Stimulated activated CD8-positive, alpha-beta memory T cell treated with anti-CD3 and anti-CD28 coated beads, Interleukin-15, amount 100 ng/mL, for 48 hours (primary cell): ENCODE results near the gene AKR7A2.

ENCODE experiments used
- DNase-seq, 2 donors: peaks; one replicate each; pipeline ENCODE4 v3.0.0-alpha.2; 2020; ENCODE audit warnings: low read depth in 2 of 2

Gene AKR7A2

GRCh38 chr1:19325958-19326747 lies 14.2 kb upstream of the AKR7A2 start:
- DNase-seq = no peak

DNA sequence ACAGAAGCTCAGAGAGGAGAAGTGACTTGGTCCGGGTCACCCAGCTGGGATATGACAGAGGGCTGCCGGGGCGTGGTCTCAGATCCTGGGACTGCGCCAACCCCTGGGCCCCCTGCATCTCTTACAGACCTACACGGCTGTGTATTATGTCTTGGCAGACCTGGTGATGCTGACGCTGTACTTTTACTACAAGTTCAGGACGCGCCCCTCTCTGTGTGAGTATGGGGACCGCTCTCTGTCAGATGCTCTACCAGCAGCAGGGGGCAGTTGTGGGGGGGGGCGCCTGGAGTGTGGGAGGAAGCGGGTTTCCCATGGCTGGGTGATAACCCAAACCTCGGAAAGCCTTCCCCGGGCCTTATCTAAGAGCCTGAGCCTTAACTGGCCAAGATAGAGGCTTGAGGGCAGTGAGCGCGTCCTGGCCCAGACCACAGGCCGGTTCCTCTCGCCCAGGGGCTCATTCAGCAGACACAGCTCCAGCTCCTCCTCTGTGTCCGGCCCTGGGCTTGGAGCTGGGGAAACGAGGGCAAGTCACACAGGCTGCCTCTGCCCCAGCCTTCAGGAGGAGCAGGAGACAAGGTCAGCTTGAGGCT lies 13.5 kb upstream of the AKR7A2 start:
- DNase-seq = no peak

- DNase-seq = no peak
Observed at GRCh38 chr1:19324665-19324990, 12.7 kb upstream of the AKR7A2 start.

GRCh38 chr1:19323987-19324664 lies 12.2 kb upstream of the AKR7A2 start:
- DNase-seq = no peak

DNA sequence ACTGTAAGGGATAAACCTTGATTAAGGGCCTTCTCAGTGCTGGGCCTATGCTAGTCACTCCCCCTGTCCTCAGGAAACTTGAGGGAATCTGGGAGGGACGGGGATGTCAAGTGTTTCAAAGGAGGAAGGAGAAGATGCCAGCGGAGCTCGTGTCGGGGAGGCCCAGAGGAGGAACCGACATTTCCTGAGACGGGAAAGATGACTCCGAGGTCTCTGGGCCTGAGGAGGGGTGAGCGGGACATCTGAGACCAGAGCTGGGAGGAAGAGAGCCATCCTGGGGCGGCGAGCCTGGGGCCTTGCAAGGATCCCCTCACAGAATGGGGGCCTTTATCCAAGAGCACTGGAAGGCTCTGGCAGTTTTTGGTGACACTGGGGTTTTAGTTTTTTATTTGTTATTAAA lies 10.5 kb upstream of the AKR7A2 start:
- no peak for DNase-seq

GRCh38 chr1:19321071-19321470 lies 9.1 kb upstream of the AKR7A2 start:
- DNase-seq = no peak

GRCh38 chr1:19319196-19319595 lies 7.3 kb upstream of the AKR7A2 start:
- no peak for DNase-seq

- DNase-seq = no peak
Observed at GRCh38 chr1:19317126-19317910, 5.4 kb upstream of the AKR7A2 start.

- DNase-seq = no peak
Observed at GRCh38 chr1:19315378-19316198, 3.6 kb upstream of the AKR7A2 start.

- DNase-seq = no peak
Observed at GRCh38 chr1:19313961-19314882, 2.3 kb upstream of the AKR7A2 start.

GRCh38 chr1:19313636-19313959 lies 1.7 kb upstream of the AKR7A2 start:
- DNase-seq = no peak

- DNase-seq = no peak
Observed at GRCh38 chr1:19312782-19313635, 1.1 kb upstream of the AKR7A2 start.

DNA sequence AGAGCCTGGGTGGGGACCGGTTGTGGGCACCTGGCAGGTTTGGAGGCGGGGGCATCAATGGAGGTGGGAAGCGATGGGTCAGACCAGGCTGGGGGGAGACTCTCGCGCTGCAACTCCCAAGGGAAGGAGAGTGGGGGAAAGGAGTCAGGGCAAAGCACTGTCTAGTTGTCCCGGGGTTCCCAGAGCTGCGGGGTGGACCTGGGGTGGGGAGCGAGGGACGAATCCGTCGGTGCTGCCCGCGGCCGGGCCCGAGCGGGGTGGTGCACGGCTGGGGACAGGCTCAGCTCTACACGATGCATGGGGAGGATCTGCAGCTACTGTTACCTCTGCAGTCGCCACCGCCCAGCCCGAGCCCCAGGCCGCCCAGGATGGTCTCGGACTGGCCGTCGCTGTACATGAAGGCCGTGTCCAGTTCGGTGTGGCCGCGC lies 427 bp downstream of the AKR7A2 start:
- no peak for DNase-seq

DNA sequence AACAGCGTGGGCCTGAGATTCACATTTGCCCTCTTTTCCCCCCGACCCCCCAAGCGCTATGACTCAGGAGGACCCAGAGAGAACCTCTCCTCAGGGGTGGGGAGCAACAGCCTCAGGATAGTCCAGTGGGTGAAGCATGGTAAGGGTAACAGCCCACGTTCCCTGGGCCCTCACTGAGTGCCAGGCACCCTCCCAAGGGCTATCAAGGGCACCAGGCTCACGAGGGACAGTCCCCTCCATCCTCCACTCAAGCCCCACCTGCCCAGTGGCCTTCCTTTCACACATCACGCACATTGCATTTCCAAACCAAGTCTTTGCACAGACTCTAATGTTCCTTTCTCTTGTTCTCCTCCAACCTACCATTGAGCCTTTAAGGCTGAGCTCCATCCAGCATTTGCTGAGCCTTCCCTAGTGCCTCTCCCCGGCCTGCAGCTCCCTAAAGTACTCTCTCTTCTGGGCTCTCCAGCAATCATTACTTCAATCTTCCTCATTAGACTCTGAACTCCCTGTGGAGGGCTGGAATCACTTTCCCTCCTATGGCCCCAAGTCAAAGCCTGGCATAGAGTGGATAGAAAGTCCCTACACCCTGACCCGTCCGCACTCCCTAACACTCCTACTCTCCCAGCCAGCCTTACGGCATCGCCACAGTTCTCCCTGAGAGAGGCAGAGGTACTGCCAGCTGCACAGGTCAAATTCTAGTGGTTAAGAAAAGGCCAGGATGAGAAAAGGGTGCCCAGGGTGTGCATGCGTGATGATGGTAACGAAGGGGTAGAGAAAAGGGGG lies 1.0 kb downstream of the AKR7A2 start:
- no peak for DNase-seq

DNA sequence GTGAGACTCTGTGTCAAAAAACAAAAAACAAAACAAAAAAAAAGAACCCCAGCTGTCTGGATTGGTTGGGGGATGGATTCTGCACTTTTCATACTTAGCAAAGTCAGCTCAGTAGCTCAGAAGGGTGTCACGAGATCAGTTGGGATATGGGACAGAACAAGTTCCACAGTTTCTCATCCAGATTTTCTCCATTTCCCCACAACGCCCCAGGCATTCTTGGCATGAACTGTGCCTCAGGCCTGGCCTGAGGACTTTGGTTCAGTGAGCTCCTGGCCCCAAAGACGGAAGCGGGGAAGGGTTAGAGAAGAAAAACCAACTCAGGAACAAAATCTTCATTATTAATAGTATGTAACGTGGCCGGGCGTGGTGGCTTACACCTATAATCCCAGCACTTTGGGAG lies 1.9 kb downstream of the AKR7A2 start:
- DNase-seq = no peak

DNA sequence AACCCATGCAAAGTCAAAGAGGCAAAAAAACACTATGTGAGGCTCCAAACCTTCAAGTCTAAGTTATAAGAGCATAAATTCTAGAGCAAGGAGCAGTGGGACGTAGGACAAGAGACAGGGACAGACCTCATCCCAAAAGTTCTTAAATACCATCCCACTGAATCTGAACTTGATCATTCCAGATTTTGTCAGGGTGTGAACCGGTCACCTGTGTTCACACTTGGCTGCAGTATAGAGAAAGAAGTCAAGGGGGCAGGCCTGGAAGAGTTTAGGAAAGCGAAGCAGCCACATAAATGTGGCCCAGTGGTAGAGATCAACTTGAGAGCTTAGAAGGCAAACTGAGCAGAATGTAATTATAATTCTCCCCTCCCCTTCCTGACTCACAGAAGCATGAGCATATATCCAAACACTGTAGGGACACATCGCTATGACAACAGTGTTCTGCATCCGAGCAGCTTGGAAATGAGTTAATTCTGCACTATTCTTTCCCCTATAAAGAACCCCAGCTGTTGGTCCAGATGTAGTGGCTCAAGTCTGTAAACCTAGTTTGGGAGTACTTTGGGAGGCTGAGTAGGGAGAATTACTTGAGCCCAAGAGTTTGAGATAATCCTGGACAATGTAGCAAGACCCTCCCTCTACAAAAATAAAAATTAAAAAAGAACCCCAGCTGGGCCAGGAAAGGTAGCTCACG lies 2.7 kb downstream of the AKR7A2 start:
- no peak for DNase-seq

GRCh38 chr1:19308509-19308907 lies 3.4 kb downstream of the AKR7A2 start:
- DNase-seq = no peak
